ENCODE data around the gene NKRF. TPM values are rescaled to one million over a fixed set of nuclear protein-coding genes. Genes with fewer than 3 reads are reported as not detected.

Gene NKRF
- 1 to 10 TPM; 6.0 to 8.9 TPM for total RNA-seq

- H3K27ac ChIP-seq: peak within 1 kb of the TSS; percentile 88
- peak within 1 kb of the TSS; percentile 84 to 90 for H3K9ac ChIP-seq (ENCODE audit: low read depth in 2 of 2, low read length in 2 of 2)
- intact Hi-C loops (cut with DNase I): no loop called here
- peak; percentile 93 for DNase-seq
- TF ChIP-seq CTCF (IDR thresholded peaks at IDR 0.05): no peak
- no peaks in the 10 kb centered on the region for H3K9me3 ChIP-seq
- no peaks in the 10 kb centered on the region for H3K27me3 ChIP-seq
- H3K36me3 ChIP-seq: no peaks in the 10 kb centered on the region
- peak within 1 kb of the TSS; percentile 52 for H3K4me3 ChIP-seq
- no peaks in the 10 kb centered on the region for H3K4me1 ChIP-seq
These were observed at the start of gene NKRF for GRCh38 chrX:119606280-119607017. NKRF (minus strand) TSS chrX:119606424.

DNA sequence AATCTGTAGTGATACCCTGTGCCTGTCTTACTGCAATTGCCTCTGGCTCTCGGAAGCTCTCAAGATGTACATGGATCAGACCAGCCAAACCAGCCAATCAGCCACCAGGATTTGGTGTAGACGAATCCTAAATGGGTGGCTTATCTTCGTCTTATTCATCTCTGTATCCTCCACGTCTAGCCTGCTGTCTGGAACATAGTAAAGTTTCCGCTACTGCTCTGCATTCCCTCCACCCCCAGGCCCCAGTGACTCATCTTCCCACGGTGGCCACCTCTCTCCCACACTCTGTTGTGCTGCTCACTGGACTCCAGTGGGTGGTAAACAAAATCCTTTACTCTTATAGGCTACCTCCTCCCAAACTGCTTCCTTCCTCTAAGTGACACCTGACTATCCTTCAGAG, 48.9 kb upstream of the NKRF start:
- Histone ChIP-seq H3K27ac (no peak overlapping the region), H3K4me3 (no peak overlapping the region), H3K27me3 (no peaks in the 10 kb centered on the region), H3K36me3 (no peaks in the 10 kb centered on the region), H3K9me3 (no peaks in the 10 kb centered on the region), H3K4me1 (no peaks in the 10 kb centered on the region), H3K9ac (ENCODE audit: low read depth in 2 of 2, low read length in 2 of 2) (no peak overlapping the region)
- no peak for TF ChIP-seq CTCF (IDR thresholded peaks at IDR 0.05)
- intact Hi-C loops (cut with DNase I): no loop called here
- DNase-seq: no peak

DNA sequence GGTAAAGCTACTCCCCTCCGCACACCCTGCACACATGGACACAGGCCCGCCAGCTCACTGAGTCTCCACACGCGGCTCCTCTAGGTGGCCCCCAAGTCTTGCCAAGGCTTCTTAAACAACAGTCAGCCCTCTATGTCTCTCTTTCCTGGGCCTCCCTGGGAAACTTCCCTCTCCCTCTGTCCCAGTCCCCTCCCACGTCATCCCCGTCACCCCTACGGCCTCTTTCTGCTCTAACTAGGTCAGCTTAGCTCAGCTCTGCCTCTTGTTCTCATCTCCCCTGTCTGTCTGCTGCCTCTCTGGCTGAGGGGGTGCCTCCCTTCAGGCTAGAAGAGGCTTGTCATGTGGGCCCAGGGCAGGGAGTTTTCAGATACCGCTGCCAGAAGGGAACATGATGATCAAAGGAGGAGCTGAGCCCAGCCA, 47.9 kb upstream of the NKRF start:
- Histone ChIP-seq H3K4me1 (no peaks in the 10 kb centered on the region), H3K27ac (no peak overlapping the region), H3K36me3 (no peaks in the 10 kb centered on the region), H3K9me3 (no peaks in the 10 kb centered on the region), H3K4me3 (no peak overlapping the region), H3K9ac (ENCODE audit: low read depth in 2 of 2, low read length in 2 of 2) (no peak overlapping the region), H3K27me3 (no peaks in the 10 kb centered on the region)
- TF ChIP-seq CTCF (IDR thresholded peaks at IDR 0.05): no peak
- DNase-seq: no peak
- intact Hi-C loops (cut with DNase I): no loop called here

DNA sequence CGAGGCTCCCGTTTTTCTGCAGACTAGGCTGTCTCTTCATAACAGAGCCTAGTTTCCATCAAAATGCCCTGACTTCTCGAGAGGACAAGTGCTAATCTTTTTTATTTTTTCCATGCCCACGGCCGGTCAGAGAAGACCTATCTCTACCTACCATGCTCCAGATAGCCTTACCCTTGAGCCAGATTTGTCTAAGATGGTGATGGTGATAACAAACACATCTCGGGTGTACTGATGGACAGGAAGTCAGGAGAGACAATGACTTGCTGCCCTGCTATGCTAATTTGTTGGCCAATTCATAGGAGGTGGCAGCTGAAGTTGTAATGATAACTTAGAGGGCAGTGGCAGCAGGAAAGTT, 42.2 kb upstream of the NKRF start:
- no peak overlapping the region for H3K9ac ChIP-seq (ENCODE audit: low read depth in 2 of 2, low read length in 2 of 2)
- intact Hi-C loops (cut with DNase I): no loop called here
- DNase-seq: no peak
- H3K27me3 ChIP-seq: no peaks in the 10 kb centered on the region
- H3K4me1 ChIP-seq: no peaks in the 10 kb centered on the region
- TF ChIP-seq CTCF (IDR thresholded peaks at IDR 0.05): no peak
- no peak overlapping the region for H3K27ac ChIP-seq
- H3K36me3 ChIP-seq: no peaks in the 10 kb centered on the region
- no peak overlapping the region for H3K4me3 ChIP-seq
- H3K9me3 ChIP-seq: no peaks in the 10 kb centered on the region

DNA sequence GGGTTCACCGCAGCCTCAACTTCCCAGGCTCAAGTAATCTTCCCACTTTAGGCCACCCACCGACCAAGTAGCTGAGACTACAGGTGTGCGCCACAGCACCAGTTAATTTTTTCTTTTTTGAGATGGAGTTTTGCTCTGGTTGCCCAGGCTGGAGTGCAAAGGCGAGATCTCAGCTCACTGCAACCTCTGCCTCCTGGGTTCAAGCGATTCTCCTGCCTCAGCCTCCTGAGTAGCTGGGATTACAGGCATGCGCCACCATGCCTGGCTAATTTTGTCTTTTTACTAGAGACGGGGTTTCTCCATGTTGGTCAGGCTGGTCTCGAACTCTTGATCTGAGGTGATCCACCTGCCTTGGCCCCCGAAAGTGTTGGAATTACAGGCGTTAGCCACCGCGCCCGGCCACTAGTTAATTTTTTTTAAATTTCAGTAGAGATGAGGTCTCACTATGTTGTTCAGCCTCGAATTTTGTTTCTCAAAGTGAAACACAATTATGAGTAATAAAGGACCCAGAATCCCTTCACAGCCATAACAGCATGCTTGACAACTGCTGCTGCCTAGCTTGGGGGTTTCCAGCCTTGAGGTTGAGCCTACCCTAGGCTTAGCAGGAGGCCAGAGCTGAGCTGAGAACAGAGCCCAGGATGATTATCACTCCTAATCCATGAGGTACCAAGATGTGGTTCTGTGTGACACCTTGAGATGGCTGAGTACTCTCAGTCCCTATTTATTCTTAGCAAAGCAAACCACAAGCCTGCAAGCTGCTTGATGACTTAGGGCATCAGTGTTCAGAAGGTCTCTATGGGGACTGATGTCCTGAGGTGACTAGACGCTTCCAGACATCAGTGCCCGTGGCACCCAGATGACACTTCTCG, 41.6 kb upstream of the NKRF start:
- H3K36me3 ChIP-seq: no peaks in the 10 kb centered on the region
- no peaks in the 10 kb centered on the region for H3K9me3 ChIP-seq
- H3K27me3 ChIP-seq: no peaks in the 10 kb centered on the region
- H3K4me1 ChIP-seq: no peaks in the 10 kb centered on the region
- H3K4me3 ChIP-seq: no peak overlapping the region
- no peak for DNase-seq
- no peak overlapping the region for H3K9ac ChIP-seq (ENCODE audit: low read depth in 2 of 2, low read length in 2 of 2)
- intact Hi-C loops (cut with DNase I): no loop called here
- no peak for TF ChIP-seq CTCF (IDR thresholded peaks at IDR 0.05)
- no peak overlapping the region for H3K27ac ChIP-seq
